Esophagus muscularis mucosa (tissue), 4 donors: ENCODE results near the gene IL1RL2.

ENCODE experiments used
- EP300 ChIP-seq: sonication (generic); formaldehyde crosslinking; IDR thresholded peaks from one replicate; pipeline ENCODE4 v1.6.1; 2017; ENCODE audit warnings: antibody characterized with exemption
- POLR2A ChIP-seq: fragments of 450-650 bp; IDR thresholded peaks from one replicate; pipeline ENCODE4 v1.6.1; 2017; ENCODE audit warnings: antibody characterized with exemption, moderate library complexity, mild to moderate bottlenecking, low read depth
- POLR2AphosphoS5 ChIP-seq, 2 donors: sonication (generic); formaldehyde crosslinking; IDR thresholded peaks; one replicate each; pipeline ENCODE4 v1.6.1; 2017; ENCODE audit warnings: antibody characterized with exemption in 2 of 2
- TF ChIP-seq, protein P1 (sequence below), 3 experiments: fragments of 200-600 bp in 2 of 3; fragments of 450-650 bp in 1 of 3; sonication (generic) in 2 of 3; IDR thresholded peaks; one replicate each; pipeline ENCODE4 v1.5.1; 2017 to 2019; ENCODE audit warnings: antibody characterized with exemption in 3 of 3, mild to moderate bottlenecking in 2 of 3, moderate library complexity in 1 of 3

GRCh38 chr2:102139851-102140250, 47.0 kb upstream of the IL1RL2 start:
- TF ChIP-seq EP300: no peak
- TF ChIP-seq, protein P1, sequence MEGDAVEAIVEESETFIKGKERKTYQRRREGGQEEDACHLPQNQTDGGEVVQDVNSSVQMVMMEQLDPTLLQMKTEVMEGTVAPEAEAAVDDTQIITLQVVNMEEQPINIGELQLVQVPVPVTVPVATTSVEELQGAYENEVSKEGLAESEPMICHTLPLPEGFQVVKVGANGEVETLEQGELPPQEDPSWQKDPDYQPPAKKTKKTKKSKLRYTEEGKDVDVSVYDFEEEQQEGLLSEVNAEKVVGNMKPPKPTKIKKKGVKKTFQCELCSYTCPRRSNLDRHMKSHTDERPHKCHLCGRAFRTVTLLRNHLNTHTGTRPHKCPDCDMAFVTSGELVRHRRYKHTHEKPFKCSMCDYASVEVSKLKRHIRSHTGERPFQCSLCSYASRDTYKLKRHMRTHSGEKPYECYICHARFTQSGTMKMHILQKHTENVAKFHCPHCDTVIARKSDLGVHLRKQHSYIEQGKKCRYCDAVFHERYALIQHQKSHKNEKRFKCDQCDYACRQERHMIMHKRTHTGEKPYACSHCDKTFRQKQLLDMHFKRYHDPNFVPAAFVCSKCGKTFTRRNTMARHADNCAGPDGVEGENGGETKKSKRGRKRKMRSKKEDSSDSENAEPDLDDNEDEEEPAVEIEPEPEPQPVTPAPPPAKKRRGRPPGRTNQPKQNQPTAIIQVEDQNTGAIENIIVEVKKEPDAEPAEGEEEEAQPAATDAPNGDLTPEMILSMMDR (IDR thresholded peaks at IDR 0.05): no peak
- TF ChIP-seq POLR2A: no peak
- TF ChIP-seq POLR2AphosphoS5 (IDR thresholded peaks at IDR 0.05): no peak
